GM23338 (cell line): ENCODE results near the gene PARD6B. TPM values are rescaled to one million over a fixed set of nuclear protein-coding genes. Genes with fewer than 3 reads are reported as not detected.

Source experiments
- ATAC-seq: fragments of 200-7000 bp; cut with Tn5 transposase; 3 replicates; pipeline ENCODE4 v1.9.1; 2020
- DNase-seq: peaks from one replicate; pipeline ENCODE4 v3.0.0-alpha.2; 2015; ENCODE audit warnings: low spot score
- H2AFZ ChIP-seq: fragments of 200-600 bp; sonication (generic); 2 replicates; pipeline ENCODE4 v1.8.0; 2016; ENCODE audit warnings: antibody characterized with exemption, mild to moderate bottlenecking, moderate library complexity
- H3F3A ChIP-seq: fragments of 200-600 bp; sonication (generic); replicated peaks from 2 replicates; pipeline ENCODE4 v1.8.0; 2017; ENCODE audit warnings: antibody characterized with exemption, mixed run types, low read depth
- H3K27ac ChIP-seq: fragments of 200-600 bp; sonication (generic); 2 replicates; pipeline ENCODE4 v1.6.1; 2016; ENCODE audit warnings: low read depth
- H3K27me3 ChIP-seq: fragments of 200-600 bp; sonication (generic); 2 replicates; pipeline ENCODE4 v1.8.0; 2016; ENCODE audit warnings: mild to moderate bottlenecking, mixed run types, moderate library complexity; ENCODE audit not compliant: insufficient read depth
- H3K36me3 ChIP-seq: fragments of 200-600 bp; sonication (generic); 2 replicates; pipeline ENCODE4 v1.8.0; 2016; ENCODE audit warnings: mild to moderate bottlenecking; ENCODE audit not compliant: insufficient read depth
- H3K4me1 ChIP-seq: fragments of 200-600 bp; sonication (generic); 2 replicates; pipeline ENCODE4 v1.8.0; 2016; ENCODE audit warnings: mild to moderate bottlenecking, moderate library complexity; ENCODE audit not compliant: insufficient read depth
- H3K4me2 ChIP-seq: fragments of 200-600 bp; sonication (generic); 2 replicates; pipeline ENCODE4 v1.7.1; 2017; ENCODE audit warnings: mixed run types
- H3K4me3 ChIP-seq: fragments of 200-600 bp; sonication (generic); 2 replicates; pipeline ENCODE4 v1.6.1; 2016; ENCODE audit warnings: mixed run types
- H3K79me2 ChIP-seq: fragments of 200-600 bp; sonication (generic); replicated peaks from 2 replicates; pipeline ENCODE4 v1.8.0; 2017; ENCODE audit warnings: mild to moderate bottlenecking; ENCODE audit not compliant: insufficient read depth
- H3K9me2 ChIP-seq: fragments of 200-600 bp; sonication (generic); 2 replicates; pipeline ENCODE4 v1.8.0; 2017; ENCODE audit not compliant: insufficient read depth
- H4K20me1 ChIP-seq: fragments of 200-600 bp; sonication (generic); replicated peaks from 2 replicates; pipeline ENCODE4 v1.8.0; 2017; ENCODE audit warnings: mild to moderate bottlenecking; ENCODE audit not compliant: insufficient read depth
- H3K27ac Mint-ChIP-seq: 2 replicates; pipeline ENCODE4 v1.8.0; 2020; ENCODE audit warnings: inconsistent platforms, mild to moderate bottlenecking, moderate library complexity, mixed read lengths
- H3K27me3 Mint-ChIP-seq: 3 replicates; pipeline ENCODE4 v1.8.0; 2022; ENCODE audit warnings: low read depth, mild to moderate bottlenecking, moderate library complexity, mixed read lengths, inconsistent platforms; ENCODE audit not compliant: insufficient read depth, poor library complexity
- H3K36me3 Mint-ChIP-seq: 3 replicates; pipeline ENCODE4 v1.8.0; 2021; ENCODE audit warnings: low read depth, mild to moderate bottlenecking, inconsistent platforms, moderate library complexity, mixed read lengths
- H3K4me1 Mint-ChIP-seq: 3 replicates; pipeline ENCODE4 v1.8.0; 2020; ENCODE audit warnings: mild to moderate bottlenecking, inconsistent platforms, mixed read lengths
- H3K4me3 Mint-ChIP-seq: 3 replicates; pipeline ENCODE4 v1.8.0; 2021; ENCODE audit warnings: moderate library complexity, mild to moderate bottlenecking, inconsistent platforms, mixed read lengths
- H3K9me3 Mint-ChIP-seq: 3 replicates; pipeline ENCODE4 v1.8.0; 2020; ENCODE audit warnings: moderate library complexity, mild to moderate bottlenecking, inconsistent platforms, mixed read lengths
- CREB1 ChIP-seq: fragments of 250-450 bp; sonication (Bioruptor Pico); IDR thresholded peaks from 2 replicates; pipeline ENCODE4 v1.5.0; 2020; ENCODE audit warnings: low read depth, mild to moderate bottlenecking, moderate library complexity
- CTCF ChIP-seq, 2 experiments: fragments of 200-600 bp in 1 of 2; sonication (generic) in 1 of 2; conservative IDR thresholded peaks; 2 replicates each; pipeline versions ENCODE4 v1.5.1 to v1.6.1; 2016 to 2017; ENCODE audit warnings: antibody characterized with exemption in 2 of 2, low read depth in 2 of 2, mild to moderate bottlenecking in 2 of 2, moderate library complexity in 1 of 2
- EZH2 ChIP-seq: fragments of 200-600 bp; sonication (generic); IDR thresholded peaks from one replicate; pipeline ENCODE4 v1.8.0; 2017; ENCODE audit warnings: antibody characterized with exemption, mild to moderate bottlenecking, low read depth; ENCODE audit not compliant: unreplicated experiment
- EZH2phosphoT487 ChIP-seq: fragments of 200-600 bp; sonication (generic); IDR thresholded peaks from one replicate; pipeline ENCODE4 v1.8.1; 2018; ENCODE audit warnings: antibody characterized with exemption; ENCODE audit not compliant: unreplicated experiment
- JUNB ChIP-seq: IDR thresholded peaks from one replicate; pipeline ENCODE4 v1.6.1; 2016; ENCODE audit warnings: antibody characterized with exemption; ENCODE audit not compliant: unreplicated experiment
- NANOG ChIP-seq: IDR thresholded peaks from 2 replicates; pipeline ENCODE4 v1.6.1; 2016; ENCODE audit warnings: antibody characterized with exemption, borderline replicate concordance
- STAT1 ChIP-seq: IDR thresholded peaks from one replicate; pipeline ENCODE4 v1.6.1; 2016; ENCODE audit warnings: antibody characterized with exemption; ENCODE audit not compliant: unreplicated experiment
- ZNF114 ChIP-seq: fragments of 250-450 bp; sonication (Bioruptor Pico); IDR thresholded peaks from 2 replicates; pipeline ENCODE4 v1.5.0; 2020; ENCODE audit warnings: mild to moderate bottlenecking, moderate library complexity
- ZNF331 ChIP-seq: fragments of 250-450 bp; sonication (Bioruptor Pico); IDR thresholded peaks from 2 replicates; pipeline ENCODE4 v1.5.0; 2020; ENCODE audit warnings: low read depth, mild to moderate bottlenecking, moderate library complexity
- ZNF462 ChIP-seq: fragments of 250-450 bp; sonication (Bioruptor Pico); IDR thresholded peaks from 2 replicates; pipeline ENCODE4 v1.5.0; 2020; ENCODE audit warnings: mild to moderate bottlenecking, moderate library complexity
- polyA plus RNA-seq: library from polyadenylated mRNA; unstranded; fragments of >200 nt; fragmentation: Nextera tagmentation; extraction: Ambion mirVana; gene quantifications from 2 replicates; pipeline ENCODE4 v1.2.1, GENCODE V29; 2016
- total RNA-seq: library from RNA; depleted of rRNA; stranded (reverse); fragments of >200 nt; shearing (Covaris generic); gene quantifications from 2 replicates; pipeline ENCODE4 v1.2.3, GENCODE V29; 2014
- TF ChIP-seq, protein P1 (sequence below): IDR thresholded peaks from 2 replicates; pipeline ENCODE4 v1.6.1; 2016; ENCODE audit warnings: antibody characterized with exemption

The PARD6B gene
- total and polyA plus RNA-seq, 2 experiments from 2014 or later, result 23.5 to 29.2 TPM

DNA sequence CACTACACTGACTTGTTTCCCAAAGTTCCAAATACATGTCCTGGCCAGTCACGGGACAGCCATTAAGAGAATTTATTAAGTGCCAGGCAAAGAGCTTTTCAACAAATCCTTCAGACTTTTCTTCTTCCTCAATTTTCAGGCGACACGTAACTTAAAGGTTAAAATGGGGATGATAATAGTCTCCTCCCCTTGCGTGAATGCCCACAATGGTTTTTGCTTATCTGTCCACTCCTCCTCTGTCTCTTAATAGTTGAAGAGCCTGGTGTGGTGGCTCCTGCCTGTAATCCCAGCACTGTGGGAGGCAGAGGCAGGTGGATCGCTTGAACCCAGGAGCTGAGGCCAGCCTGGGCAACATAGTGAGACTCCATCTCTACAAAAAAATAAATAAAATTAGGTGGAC is 11.4 kb upstream of the PARD6B start:
- no peaks in the 10 kb centered on the region for H3K27me3 ChIP-seq
- DNase-seq (no peak), ATAC-seq (no peak)
- peaks cover 3% of the 10 kb centered on the region for H3K4me1 ChIP-seq
- no peak overlapping the region for H3K4me3 Mint-ChIP-seq
- H3K4me2 ChIP-seq, result no peak overlapping the region
- no peaks in the 10 kb centered on the region for H3K36me3 ChIP-seq
- H3K36me3 Mint-ChIP-seq, result no peaks in the 10 kb centered on the region
- peaks cover 9% of the 10 kb centered on the region for H3K4me1 Mint-ChIP-seq
- H3K79me2 ChIP-seq, result no peaks in the 10 kb centered on the region
- H4K20me1 ChIP-seq, result no peaks in the 10 kb centered on the region
- no peaks in the 10 kb centered on the region for H3K9me3 Mint-ChIP-seq
- H3K4me3 ChIP-seq, result no peak overlapping the region
- no peaks in the 10 kb centered on the region for H3F3A ChIP-seq
- peaks cover 3% of the 10 kb centered on the region for H3K27me3 Mint-ChIP-seq
- H3K9me2 ChIP-seq, result no peaks in the 10 kb centered on the region
- peak overlapping the region; percentile 43; the same call in 1 of the 2 replicates for H2AFZ ChIP-seq
- no peak for TF ChIP-seq STAT1
- no peak for TF ChIP-seq JUNB
- no peak for TF ChIP-seq ZNF462 (CRISPR knock-in tag)
- no peak for TF ChIP-seq ZNF114 (CRISPR knock-in tag)
- TF ChIP-seq NANOG, result no peak
- no peak for TF ChIP-seq EZH2phosphoT487
- TF ChIP-seq CREB1 (CRISPR knock-in tag), result no peak
- no peak for TF ChIP-seq ZNF331 (CRISPR knock-in tag)
- no peak for TF ChIP-seq CTCF (conservative IDR thresholded peaks at IDR 0.05; ENCODE audit: low read depth in 2 of 2)
- no peak for TF ChIP-seq EZH2
- TF ChIP-seq, protein P1, sequence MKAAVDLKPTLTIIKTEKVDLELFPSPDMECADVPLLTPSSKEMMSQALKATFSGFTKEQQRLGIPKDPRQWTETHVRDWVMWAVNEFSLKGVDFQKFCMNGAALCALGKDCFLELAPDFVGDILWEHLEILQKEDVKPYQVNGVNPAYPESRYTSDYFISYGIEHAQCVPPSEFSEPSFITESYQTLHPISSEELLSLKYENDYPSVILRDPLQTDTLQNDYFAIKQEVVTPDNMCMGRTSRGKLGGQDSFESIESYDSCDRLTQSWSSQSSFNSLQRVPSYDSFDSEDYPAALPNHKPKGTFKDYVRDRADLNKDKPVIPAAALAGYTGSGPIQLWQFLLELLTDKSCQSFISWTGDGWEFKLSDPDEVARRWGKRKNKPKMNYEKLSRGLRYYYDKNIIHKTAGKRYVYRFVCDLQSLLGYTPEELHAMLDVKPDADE, result no peak
- no peak overlapping the region for H3K27ac Mint-ChIP-seq
- no peak overlapping the region for H3K27ac ChIP-seq
